Frontal cortex (tissue), 4 donors: Measurements from ENCODE around the gene CABP1. TPM values are rescaled to one million over a fixed set of nuclear protein-coding genes. Genes with fewer than 3 reads are reported as not detected.
"Not testable (repeated sequence)": the region's sequence is repeated elsewhere in the genome, so short reads cannot be mapped to it uniquely, and the experiment has no call there.

ENCODE experiments used
- DNase-seq, 2 donors: peaks; one replicate each; pipeline ENCODE4 v3.0.0; 2012; ENCODE audit warnings: low spot score in 2 of 2
- FAIRE-seq: peaks from 2 replicates; lab custom pipeline; 2012; peaks lifted over from hg19 to GRCh38; lab: Jason Lieb, UNC
- total RNA-seq: library from RNA; depleted of rRNA; stranded (reverse); fragments of >200 nt; gene quantifications from one replicate; pipeline ENCODE4 v1.2.3, GENCODE V29; 2014
- donor health status: control.
- donor health status: control.
- donor health status: control.

Gene CABP1
- total RNA-seq, 1 donor from 2014 or later: 2.0 TPM

- FAIRE-seq (no peak), DNase-seq (no peak)
Observed at GRCh38 chr12:120663741-120664140, 23.3 kb downstream of the CABP1 start.

GRCh38 chr12:120666571-120667390 lies 26.4 kb downstream of the CABP1 start:
- no peak for DNase-seq
- FAIRE-seq: no peak

- no peak for DNase-seq
- no peak for FAIRE-seq
Observed at GRCh38 chr12:120668091-120668867, 27.9 kb downstream of the CABP1 start.

DNA sequence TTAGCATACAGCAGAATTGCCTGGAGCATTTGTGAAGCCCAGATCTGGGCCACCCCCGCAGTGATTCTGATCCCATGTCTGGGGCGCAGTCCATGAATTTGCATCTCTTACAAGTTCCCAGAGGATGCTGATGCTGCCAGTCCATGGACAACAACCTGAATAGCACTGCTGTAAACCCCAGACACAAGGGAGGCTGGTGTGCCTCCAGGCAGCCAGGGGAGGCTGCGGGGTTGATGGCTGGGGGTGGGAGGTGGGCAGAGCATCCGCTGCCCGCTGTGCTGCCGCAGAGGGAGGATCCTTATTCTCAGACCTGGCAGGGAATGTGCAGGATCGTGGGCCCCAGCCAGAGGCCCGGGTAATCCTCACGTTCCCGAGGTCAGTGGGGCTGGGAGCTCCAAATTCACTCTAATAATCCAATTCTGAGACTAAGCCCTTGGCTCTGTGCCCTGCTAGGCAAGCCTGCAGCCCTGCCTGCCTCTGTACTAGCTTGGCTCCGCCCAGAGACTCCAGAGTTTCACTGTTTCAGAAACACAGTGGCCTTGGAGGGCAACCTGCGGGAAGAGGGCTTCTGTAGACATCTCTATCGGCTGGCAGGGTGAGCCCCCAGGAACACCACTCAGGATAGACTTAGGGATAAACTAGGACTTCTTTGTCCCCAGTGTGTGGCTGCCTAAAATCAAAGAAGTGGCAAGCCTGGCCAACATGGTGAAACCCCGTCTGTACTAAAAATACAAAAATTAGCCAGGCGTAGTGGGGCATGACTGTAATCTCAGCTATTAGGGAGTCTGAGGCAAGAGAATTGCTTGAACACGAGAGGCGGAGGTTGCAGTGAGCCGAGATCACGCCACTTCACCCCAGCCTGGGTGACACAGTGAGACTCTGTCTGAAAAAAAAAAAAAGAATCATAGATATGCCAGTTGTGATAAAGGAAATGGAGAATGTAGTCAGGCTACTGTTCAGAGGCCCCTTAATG lies 28.7 kb downstream of the CABP1 start:
- no peak for FAIRE-seq
- DNase-seq: no peak

- FAIRE-seq: not testable (repeated sequence)
Observed at GRCh38 chr12:120670237-120670636, 29.8 kb downstream of the CABP1 start.

DNA sequence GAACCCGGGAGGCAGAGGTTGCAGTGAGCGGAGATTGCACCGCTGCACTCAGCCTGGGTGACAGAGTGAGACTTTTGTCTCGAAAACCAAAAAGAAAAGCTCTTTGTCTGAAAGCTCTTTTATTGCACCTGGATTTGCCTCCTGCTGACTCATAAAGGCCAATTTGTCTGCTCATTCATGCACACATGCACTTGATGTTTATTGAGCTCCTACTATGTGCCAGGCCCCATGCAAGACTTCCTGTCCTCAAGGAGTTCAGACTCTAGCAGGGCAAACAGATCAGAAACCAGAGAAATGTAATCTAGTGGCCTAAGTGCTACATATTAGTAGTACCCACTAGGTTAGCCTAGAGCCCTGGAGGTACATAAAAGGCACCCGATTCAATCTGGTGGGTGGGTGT lies 30.2 kb downstream of the CABP1 start:
- FAIRE-seq: no peak
- DNase-seq: no peak

More at GRCh38 chr12:120670237-120670636, 29.8 kb downstream of the CABP1 start:
- not testable (repeated sequence) for DNase-seq

GRCh38 chr12:120674097-120674636 lies 33.7 kb downstream of the CABP1 start:
- no peak for FAIRE-seq
- no peak for DNase-seq

- DNase-seq: no peak
- FAIRE-seq: no peak
Observed at GRCh38 chr12:120677765-120678473, 37.5 kb downstream of the CABP1 start.

DNA sequence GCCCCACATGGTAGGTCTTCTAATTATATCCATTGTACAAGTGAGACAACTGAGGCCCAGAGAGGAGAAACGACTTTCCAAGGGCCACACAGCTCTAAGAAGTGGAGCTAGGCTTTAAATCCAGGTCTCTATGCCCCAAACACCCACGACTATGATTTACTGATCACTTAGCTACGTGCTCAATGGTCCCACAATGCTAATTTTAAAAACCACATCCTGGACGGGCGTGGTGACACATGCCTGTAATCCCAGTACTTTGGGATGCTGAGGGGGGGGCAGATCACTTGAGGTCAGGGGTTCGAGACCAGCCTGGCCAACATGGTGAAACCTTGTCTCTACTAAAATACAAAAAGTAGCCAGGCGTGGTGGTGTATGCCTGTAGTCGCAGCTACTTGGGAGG lies 38.1 kb downstream of the CABP1 start:
- DNase-seq (no peak), FAIRE-seq (no peak)

DNA sequence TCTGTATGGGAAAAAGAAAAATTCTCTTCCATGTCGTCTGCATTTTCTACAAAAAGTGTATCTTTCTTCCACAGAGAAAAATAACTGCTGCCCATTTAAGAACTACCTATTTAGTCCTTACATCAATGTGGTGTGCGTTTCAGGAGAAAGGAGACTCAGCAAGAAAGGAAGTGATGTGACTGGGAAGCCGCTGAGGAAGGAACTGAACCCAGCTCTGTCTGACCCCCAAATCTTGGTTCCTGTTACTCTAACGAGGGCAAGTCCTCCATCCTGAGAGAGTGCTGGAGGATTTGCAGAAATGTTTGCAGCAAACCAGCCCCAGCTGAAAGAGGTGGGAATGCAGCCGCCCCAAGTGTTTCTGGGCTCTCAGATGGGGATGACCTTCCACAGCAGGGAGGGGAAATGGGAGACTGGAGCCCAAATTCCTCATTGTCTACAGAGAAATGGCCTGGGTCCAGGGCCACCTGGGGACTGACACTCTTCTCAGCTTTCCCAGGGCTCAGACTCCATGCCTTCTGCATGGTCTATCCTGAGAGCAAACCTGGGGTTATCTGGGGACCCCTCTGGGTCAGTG lies 39.8 kb downstream of the CABP1 start:
- DNase-seq (no peak), FAIRE-seq (no peak)

DNA sequence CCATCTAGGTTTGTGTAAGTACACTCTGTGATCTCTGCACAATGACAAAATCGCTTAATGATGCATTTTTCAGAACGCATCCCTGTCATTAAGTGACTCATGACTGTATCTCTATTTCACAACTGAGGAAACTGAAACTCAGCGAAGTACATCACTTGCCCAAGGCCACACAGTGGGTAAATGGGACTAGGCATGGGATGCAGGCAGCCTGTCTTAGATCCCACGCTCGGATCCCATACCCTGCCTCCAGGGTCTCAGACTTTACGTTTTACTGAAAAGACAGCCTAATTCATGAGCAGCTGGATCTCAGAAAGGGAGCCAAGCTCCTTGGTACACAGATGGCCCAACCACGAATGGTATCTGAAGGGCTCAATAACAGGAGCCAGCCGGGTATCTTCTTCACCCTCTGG lies 44.1 kb downstream of the CABP1 start:
- FAIRE-seq (no peak), DNase-seq (no peak)

DNA sequence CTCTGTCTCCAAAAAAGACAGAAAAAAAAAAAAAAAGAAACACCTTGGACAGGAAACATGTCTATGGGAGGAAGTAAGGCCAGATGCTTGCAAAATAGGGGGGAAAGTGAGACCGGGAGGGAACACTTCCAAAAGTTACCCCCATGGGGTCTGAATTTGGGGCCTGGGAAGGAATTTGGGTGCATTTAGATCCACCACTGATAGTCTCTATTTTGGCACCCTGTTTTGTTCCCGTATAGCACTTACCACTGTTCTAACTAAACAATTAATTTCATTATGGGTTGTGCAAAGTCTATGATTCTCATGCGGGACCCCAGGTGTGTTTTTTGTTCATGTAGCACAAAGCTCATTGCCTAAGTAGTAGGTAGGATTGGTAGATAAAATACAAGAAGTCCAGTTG lies 45.1 kb downstream of the CABP1 start:
- DNase-seq: no peak
- FAIRE-seq: no peak

DNA sequence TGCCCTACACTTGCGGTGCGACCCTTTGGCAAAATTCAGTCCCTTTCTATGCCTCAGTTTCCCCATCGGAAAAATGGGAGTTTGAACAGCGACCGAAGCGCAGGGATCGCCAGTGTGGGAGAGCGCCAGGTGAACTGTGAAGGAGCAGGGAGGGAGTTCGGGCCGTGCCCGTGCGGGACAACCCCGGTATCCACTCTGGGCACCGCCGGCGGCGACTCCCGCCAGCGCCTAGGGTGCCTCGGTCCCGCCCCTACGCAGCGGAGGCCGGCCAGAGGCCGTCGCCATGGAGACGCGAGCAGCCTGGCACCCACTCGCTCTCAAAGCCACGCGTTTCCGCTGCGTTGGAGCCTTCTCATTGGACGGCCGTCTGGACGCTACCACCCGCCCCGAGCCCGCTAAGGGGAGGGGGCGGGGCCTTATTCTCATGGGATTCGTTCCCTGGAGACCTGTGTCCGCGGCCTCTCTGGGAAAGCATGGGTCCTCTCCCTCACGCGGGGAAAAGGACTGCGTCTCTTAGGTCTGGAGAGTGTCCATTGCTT lies 45.8 kb downstream of the CABP1 start:
- DNase-seq: peak; percentile 90
- FAIRE-seq: no peak

- FAIRE-seq: peak; percentile 33
- DNase-seq: peak; percentile 98 to 99
Observed at GRCh38 chr12:120686690-120687577, 46.5 kb downstream of the CABP1 start, which contains the start of gene MLEC. Gene MLEC, plus strand, starts transcription at chr12:120687149. Its CDS starts 148 bp downstream, at chr12:120687297.

DNA sequence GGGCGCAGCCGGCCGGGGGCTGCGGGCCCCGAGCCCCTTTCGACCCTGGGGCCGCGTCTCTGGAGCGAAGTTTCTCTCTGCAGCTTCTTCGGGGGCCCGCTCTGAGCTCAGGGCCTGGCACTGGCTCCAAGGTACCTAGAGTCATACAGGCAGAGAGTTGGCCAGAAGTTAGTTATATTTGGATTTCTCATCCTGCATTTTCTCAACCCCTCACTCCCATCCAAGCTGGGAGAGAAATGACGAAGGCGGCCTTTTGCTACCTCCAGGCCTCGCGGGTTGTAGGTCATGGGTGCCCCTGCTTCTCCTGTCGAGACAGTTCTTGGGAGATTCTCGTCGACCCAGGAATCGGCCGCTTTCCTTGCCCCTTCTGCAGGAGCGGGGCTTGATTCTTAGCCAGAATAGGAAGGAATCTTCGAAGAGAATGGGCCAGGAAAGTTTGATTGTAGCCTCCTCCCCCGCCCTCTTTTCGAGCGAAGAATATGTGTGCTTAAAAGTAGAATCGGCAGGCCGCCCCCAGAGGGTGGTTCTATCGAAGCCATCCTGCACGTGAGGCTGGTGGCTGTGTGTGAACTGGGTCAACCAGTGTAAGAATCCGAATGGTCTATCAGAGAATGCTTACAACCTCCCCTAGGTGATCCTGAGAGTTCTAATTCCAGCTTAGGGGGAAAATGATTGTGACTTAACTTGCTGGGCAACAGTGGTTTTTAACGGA lies 47.3 kb downstream of the CABP1 start:
- DNase-seq (no peak), FAIRE-seq (no peak)

GRCh38 chr12:120688527-120689071 lies 48.2 kb downstream of the CABP1 start:
- DNase-seq (no peak), FAIRE-seq (no peak)
